Non-pigmented ciliary epithelial cell (primary cell): ENCODE results near the gene ZMYM2.

Experiments
- DNase-seq: peaks from one replicate; pipeline ENCODE4 v3.0.0-alpha.2; 2010; ENCODE audit warnings: low read depth

Gene ZMYM2

GRCh38 chr13:20134732-20135131 is 176.2 kb downstream of the ZMYM2 start:
- DNase-seq: no peak

DNA sequence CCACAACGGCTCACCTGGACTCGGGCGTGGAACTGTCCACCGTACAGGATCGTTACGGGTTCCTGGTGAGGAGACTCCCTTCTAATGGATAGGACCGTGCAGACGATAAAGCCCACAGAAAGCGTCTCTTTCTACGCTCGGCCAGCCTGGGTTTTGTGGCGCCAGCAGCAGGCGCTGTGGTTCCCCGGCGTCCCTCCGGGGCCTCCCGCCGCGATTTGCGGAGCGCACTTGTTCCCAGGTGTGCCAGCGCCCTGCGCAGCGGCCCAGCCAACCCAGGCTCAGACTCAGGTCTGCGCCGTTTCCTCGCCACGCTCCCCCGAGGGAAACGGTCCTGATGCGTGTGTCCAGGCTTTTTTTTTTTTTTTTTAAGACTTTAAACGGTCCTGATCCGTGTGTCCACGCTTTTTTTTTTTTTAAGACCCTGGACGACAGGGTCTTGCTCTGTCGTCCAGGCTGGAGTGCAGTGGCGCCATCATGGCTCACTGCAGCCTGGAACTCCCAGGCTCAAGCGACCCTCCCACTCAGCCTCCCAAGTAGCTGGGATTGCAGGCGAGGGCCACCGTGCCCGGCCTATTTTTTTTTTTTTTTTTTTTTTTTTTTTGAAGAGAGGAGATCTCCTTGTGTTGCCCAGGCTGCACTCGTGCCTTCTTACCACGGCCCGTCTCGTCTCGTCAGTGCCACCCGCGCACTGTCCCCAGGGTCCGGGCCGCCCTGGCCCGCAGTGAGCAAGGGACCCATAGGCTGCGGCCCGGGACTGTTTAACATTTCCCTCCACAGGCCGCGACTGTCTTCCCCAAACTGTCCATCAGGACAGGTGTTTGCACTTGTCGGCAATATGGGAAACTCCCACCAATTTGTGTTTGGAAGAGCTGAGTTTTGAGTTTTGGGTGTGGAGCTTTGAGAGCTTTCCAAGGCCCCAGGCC is 178.5 kb downstream of the ZMYM2 start:
- no peak for DNase-seq

- no peak for DNase-seq
Observed at GRCh38 chr13:20137875-20138274, 179.3 kb downstream of the ZMYM2 start.

DNA sequence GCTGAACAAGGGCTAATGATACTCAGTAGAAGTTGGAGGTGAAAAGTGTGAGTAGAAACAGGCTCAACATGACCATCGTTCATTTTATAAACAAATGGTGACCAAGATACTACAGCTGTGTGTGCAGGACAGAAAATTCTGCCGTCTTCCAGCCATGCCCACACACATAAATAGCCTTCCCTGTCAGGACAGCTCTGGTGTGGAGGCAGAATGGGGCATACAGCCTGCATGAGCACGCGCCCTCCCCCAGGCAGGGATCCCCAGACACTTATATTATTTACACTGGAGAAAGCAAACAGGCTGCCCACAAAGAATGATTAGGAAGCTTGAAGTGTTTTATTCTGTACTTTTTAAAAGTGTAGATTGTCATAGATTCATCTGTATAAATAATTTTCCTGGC is 182.0 kb downstream of the ZMYM2 start:
- no peak for DNase-seq
